Neutrophil (primary cell): Measurements from ENCODE around the gene ZNF415.
A peak's percentile ranks its signal among the peaks of the same experiment; 100 is the strongest.
"Not testable (repeated sequence)": the region's sequence is repeated elsewhere in the genome, so short reads cannot be mapped to it uniquely, and the experiment has no call there.

Experiments used
- H3K27ac ChIP-seq: fragments of 200-600 bp; sonication (generic); 2 replicates; pipeline ENCODE4 v1.5.1; 2016; ENCODE audit warnings: mild to moderate bottlenecking, moderate library complexity
- H3K27me3 ChIP-seq: fragments of 200-600 bp; sonication (generic); 2 replicates; pipeline ENCODE4 v1.6.0; 2016; ENCODE audit warnings: mild to moderate bottlenecking
- H3K36me3 ChIP-seq: fragments of 200-600 bp; sonication (generic); 2 replicates; pipeline ENCODE4 v1.5.1; 2017
- H3K4me1 ChIP-seq, 2 experiments: fragments of 200-600 bp in 1 of 2; sonication (generic) in 1 of 2; 1 replicate in 1 of 2; 2 replicates in 1 of 2; pipeline versions ENCODE4 v1.5.1 to v1.6.1; 2013 to 2016; ENCODE audit warnings: low read depth in 1 of 2, low read length in 1 of 2, mild to moderate bottlenecking in 1 of 2, moderate library complexity in 1 of 2; ENCODE audit not compliant: control insufficient read depth in 1 of 2, insufficient read depth in 1 of 2
- H3K4me3 ChIP-seq, 2 experiments: fragments of 200-600 bp in 1 of 2; sonication (generic) in 1 of 2; 1 replicate in 1 of 2; 2 replicates in 1 of 2; pipeline ENCODE4 v1.5.1; 2013 to 2016; ENCODE audit warnings: low read depth in 1 of 2, low read length in 1 of 2, mild to moderate bottlenecking in 1 of 2, moderate library complexity in 1 of 2
- H3K9me3 ChIP-seq: fragments of 200-600 bp; sonication (generic); 2 replicates; pipeline ENCODE4 v1.5.1; 2016
- CTCF ChIP-seq: fragments of 200-600 bp; sonication (generic); IDR thresholded peaks from 2 replicates; pipeline ENCODE4 v1.5.1; 2016; ENCODE audit warnings: antibody characterized with exemption

The ZNF415 gene

GRCh38 chr19:53140351-53140750, 7.6 kb upstream of the ZNF415 start:
- H3K27me3 ChIP-seq, result no peaks in the 10 kb centered on the region
- no peaks in the 10 kb centered on the region for H3K4me1 ChIP-seq
- H3K36me3 ChIP-seq, result no peaks in the 10 kb centered on the region
- H3K27ac ChIP-seq, result no peak overlapping the region
- no peak overlapping the region for H3K4me3 ChIP-seq
- H3K9me3 ChIP-seq, result peaks cover 48% of the 10 kb centered on the region
- no peak for TF ChIP-seq CTCF

GRCh38 chr19:53136432-53136831, 3.7 kb upstream of the ZNF415 start:
- Histone ChIP-seq H3K27ac (no peak overlapping the region), H3K4me3 (no peak overlapping the region), H3K4me1 (peaks cover 7 to 18% of the 10 kb centered on the region in 2 experiments), H3K9me3 (peaks cover 29% of the 10 kb centered on the region), H3K36me3 (no peaks in the 10 kb centered on the region), H3K27me3 (peaks cover 24% of the 10 kb centered on the region)
- TF ChIP-seq CTCF, result no peak

GRCh38 chr19:53131727-53132126, 983 bp downstream of the ZNF415 start:
- H3K4me3 ChIP-seq, result peak overlapping the region; percentile 59 to 74
- no peaks in the 10 kb centered on the region for H3K9me3 ChIP-seq
- TF ChIP-seq CTCF, result no peak
- no peak overlapping the region for H3K27ac ChIP-seq
- H3K36me3 ChIP-seq, result no peaks in the 10 kb centered on the region
- H3K27me3 ChIP-seq, result peaks cover 28% of the 10 kb centered on the region
- H3K4me1 ChIP-seq, result peaks cover 7 to 25% of the 10 kb centered on the region in 2 experiments

- Histone ChIP-seq H3K27ac (no peak overlapping the region), H3K4me3 (no peak overlapping the region), H3K4me1 (peaks cover 7 to 25% of the 10 kb centered on the region in 2 experiments), H3K9me3 (no peaks in the 10 kb centered on the region), H3K36me3 (no peaks in the 10 kb centered on the region), H3K27me3 (peaks cover 28% of the 10 kb centered on the region)
- no peak for TF ChIP-seq CTCF
Measured at GRCh38 chr19:53131085-53131590, 1.6 kb downstream of the ZNF415 start.

- Histone ChIP-seq H3K4me1 (peaks cover 7 to 25% of the 10 kb centered on the region in 2 experiments), H3K27ac (no peak overlapping the region), H3K4me3 (no peak overlapping the region), H3K9me3 (no peaks in the 10 kb centered on the region), H3K27me3 (peaks cover 28% of the 10 kb centered on the region), H3K36me3 (no peaks in the 10 kb centered on the region)
- TF ChIP-seq CTCF, result no peak
Measured at GRCh38 chr19:53130506-53130905, 2.2 kb downstream of the ZNF415 start.

GRCh38 chr19:53126733-53127526, 5.8 kb downstream of the ZNF415 start:
- not testable (repeated sequence) for H3K9me3 ChIP-seq, H3K27ac ChIP-seq, H3K4me3 ChIP-seq, H3K27me3 ChIP-seq, H3K36me3 ChIP-seq
- H3K4me1 ChIP-seq, result peaks cover 3 to 12% of the 10 kb centered on the region in 2 experiments
